Sigmoid colon (tissue), 4 donors: ENCODE measurements around the gene GP2.

ENCODE experiments used
- CTCF ChIP-seq, 4 experiments: fragments of 450-650 bp in 3 of 4; fragments of 200-600 bp in 1 of 4; IDR thresholded peaks; one replicate each; pipeline ENCODE4 v1.5.1; 2016 to 2019; ENCODE audit warnings: antibody characterized with exemption in 4 of 4, mild to moderate bottlenecking in 3 of 4, moderate library complexity in 2 of 4
- EP300 ChIP-seq, 4 donors: sonication (generic); formaldehyde crosslinking; IDR thresholded peaks; one replicate each; pipeline ENCODE4 v1.6.1; 2017; ENCODE audit warnings: antibody characterized with exemption in 4 of 4
- POLR2A ChIP-seq, 2 donors: fragments of 450-650 bp; IDR thresholded peaks; one replicate each; pipeline ENCODE4 v1.6.1; 2016; ENCODE audit warnings: antibody characterized with exemption in 2 of 2, mild to moderate bottlenecking in 2 of 2, moderate library complexity in 2 of 2

DNA sequence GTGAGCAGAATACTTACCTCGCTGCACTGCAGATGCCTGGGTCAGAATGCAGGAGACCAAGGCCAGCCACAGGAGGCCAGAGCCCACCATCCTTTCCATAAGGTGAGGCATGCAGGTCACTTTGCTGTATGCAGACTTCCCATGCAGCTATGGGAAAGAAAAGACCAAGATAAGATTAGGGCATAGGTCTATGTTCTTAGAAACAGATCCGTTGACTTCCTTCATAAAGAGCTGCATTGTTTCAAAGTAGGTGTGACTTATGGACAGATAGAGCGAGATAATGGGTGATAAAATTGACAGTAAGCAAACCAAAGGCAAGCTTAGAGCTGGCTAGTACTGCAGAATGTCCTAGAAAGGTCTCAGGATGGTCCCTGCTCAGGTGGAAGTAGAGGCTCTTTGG lies 992 bp downstream of the GP2 start:
- TF ChIP-seq CTCF (IDR thresholded peaks at IDR 0.05) (no peak), POLR2A (IDR thresholded peaks at IDR 0.05) (no peak), EP300 (IDR thresholded peaks at IDR 0.05) (no peak)
